Cortex of kidney (tissue), 1 donor: Measurements from ENCODE around the gene CABP1.
"Not testable (repeated sequence)": the region's sequence is repeated elsewhere in the genome, so short reads cannot be mapped to it uniquely, and the experiment has no call there.

Experiments
- DNase-seq: peaks from one replicate; lab custom pipeline; 2025; lab: John Stamatoyannopoulos, UW

The CABP1 gene

DNA sequence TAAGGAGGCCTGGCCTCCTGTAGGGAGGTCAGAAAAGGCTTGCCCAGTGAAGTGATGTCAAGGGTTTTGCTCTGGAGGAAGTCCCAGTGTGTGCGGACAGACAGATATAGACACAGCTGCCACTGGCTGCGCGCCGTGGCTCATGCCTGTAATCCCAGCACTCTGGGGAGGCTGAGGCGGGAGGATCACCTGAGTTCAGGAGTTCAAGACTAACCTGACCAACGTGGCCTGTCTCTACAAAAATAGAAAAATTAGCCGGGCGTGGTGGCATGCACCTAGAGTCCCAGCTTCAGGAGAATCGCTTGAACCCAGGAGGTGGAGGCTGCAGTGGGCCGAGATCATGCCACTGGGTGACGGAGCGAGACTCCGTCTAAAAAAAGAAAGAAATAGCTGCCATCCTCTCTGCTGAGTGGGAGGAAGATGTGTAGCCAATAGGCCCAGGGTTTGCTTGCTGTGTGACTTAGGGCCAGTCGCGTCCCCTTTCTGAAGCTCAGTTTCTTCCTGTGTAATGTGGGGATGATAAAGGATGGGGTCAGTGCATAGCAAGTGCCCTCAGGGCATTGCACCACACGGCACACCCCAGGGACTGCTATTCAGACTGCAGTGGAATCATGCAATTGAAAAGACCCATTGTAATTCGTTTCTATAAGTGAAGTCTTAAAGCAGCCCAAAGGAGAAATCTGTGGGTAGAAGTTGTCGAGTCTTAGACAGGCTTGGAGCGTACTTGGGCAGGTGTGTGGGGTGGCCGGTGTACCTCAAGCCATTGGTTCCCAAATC, 27.9 kb downstream of the CABP1 start:
- no peak for DNase-seq

DNA sequence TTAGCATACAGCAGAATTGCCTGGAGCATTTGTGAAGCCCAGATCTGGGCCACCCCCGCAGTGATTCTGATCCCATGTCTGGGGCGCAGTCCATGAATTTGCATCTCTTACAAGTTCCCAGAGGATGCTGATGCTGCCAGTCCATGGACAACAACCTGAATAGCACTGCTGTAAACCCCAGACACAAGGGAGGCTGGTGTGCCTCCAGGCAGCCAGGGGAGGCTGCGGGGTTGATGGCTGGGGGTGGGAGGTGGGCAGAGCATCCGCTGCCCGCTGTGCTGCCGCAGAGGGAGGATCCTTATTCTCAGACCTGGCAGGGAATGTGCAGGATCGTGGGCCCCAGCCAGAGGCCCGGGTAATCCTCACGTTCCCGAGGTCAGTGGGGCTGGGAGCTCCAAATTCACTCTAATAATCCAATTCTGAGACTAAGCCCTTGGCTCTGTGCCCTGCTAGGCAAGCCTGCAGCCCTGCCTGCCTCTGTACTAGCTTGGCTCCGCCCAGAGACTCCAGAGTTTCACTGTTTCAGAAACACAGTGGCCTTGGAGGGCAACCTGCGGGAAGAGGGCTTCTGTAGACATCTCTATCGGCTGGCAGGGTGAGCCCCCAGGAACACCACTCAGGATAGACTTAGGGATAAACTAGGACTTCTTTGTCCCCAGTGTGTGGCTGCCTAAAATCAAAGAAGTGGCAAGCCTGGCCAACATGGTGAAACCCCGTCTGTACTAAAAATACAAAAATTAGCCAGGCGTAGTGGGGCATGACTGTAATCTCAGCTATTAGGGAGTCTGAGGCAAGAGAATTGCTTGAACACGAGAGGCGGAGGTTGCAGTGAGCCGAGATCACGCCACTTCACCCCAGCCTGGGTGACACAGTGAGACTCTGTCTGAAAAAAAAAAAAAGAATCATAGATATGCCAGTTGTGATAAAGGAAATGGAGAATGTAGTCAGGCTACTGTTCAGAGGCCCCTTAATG, 28.7 kb downstream of the CABP1 start:
- DNase-seq: no peak

DNA sequence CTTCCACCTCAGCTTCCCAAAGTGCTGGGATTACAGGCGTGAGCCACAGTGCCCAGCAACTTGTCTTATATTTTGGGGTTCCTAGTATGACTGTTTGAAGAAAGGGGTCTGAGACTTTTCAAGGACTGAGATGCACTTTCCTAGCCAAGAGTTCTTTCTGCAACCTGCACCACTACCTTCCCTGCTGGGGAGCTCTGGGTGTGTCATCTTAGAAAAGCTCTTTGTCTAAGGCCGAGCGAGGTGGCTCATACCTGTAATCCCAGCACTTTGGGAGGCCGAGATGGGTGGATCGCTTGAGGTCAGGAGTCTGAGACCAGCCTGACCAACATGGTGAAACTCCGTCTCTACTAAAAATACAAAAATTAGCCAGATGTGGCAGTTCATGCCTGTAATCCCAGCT, 29.8 kb downstream of the CABP1 start:
- DNase-seq: not testable (repeated sequence)

DNA sequence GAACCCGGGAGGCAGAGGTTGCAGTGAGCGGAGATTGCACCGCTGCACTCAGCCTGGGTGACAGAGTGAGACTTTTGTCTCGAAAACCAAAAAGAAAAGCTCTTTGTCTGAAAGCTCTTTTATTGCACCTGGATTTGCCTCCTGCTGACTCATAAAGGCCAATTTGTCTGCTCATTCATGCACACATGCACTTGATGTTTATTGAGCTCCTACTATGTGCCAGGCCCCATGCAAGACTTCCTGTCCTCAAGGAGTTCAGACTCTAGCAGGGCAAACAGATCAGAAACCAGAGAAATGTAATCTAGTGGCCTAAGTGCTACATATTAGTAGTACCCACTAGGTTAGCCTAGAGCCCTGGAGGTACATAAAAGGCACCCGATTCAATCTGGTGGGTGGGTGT, 30.2 kb downstream of the CABP1 start:
- DNase-seq: no peak

DNA sequence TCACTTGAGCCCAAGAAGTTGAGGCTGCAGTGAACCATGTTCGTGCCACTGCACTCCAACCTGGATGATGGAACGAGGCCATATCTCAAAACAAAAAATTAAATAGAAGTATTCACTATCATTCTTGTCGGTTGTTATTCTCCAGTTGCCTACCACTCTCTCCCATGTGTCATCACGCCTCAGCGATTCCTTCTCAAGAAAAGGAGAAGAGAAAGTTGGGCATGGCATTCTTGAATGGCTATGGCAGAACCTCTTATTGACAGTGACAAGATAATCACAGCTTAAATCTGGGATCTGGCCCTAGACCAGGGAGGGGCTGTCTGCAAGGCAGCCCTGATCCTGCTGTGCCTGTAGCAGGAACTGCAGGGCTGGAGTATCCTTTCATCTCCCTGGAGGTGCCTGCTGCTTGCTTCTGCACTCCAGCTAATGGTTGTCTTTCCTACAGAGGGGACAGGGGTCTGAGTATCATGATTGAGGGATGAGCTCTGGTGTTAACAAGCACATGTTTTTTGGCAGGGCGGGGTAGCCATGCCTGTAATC, 33.7 kb downstream of the CABP1 start:
- DNase-seq: no peak

DNA sequence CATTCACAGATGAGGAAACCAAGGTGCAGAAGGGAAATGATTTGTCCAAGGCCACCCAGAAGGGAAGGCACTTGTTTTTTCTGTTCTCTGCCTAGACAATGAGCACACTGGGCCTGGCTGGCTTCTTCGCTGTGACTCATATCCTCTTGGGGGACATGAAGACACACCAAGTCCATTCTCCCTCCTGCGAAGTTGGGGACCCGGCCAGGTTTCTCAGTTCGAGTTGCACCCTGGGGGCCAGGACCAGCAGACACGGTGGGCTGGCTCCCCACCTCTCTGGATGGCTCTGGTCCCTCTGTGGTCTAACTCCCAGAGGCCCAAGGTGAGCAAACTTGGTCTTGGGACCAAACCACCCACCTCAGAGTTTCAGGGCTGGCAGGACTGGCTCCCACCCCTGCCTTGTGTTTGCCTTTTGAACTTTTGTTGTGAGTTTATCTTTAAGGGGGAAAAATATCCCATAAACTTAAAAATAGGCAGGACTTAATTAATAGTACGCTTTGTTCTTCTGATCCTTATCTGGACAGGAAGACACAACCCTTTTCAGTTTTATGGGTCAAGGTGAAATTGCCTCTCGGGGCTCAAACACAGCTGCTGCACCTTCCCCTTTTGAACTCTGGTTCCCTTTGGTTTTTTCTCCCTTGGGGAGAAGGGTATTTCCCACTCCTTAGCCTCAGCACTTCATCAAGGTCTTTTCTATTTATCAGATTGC, 37.5 kb downstream of the CABP1 start:
- DNase-seq: no peak

DNA sequence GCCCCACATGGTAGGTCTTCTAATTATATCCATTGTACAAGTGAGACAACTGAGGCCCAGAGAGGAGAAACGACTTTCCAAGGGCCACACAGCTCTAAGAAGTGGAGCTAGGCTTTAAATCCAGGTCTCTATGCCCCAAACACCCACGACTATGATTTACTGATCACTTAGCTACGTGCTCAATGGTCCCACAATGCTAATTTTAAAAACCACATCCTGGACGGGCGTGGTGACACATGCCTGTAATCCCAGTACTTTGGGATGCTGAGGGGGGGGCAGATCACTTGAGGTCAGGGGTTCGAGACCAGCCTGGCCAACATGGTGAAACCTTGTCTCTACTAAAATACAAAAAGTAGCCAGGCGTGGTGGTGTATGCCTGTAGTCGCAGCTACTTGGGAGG, 38.1 kb downstream of the CABP1 start:
- DNase-seq: no peak

DNA sequence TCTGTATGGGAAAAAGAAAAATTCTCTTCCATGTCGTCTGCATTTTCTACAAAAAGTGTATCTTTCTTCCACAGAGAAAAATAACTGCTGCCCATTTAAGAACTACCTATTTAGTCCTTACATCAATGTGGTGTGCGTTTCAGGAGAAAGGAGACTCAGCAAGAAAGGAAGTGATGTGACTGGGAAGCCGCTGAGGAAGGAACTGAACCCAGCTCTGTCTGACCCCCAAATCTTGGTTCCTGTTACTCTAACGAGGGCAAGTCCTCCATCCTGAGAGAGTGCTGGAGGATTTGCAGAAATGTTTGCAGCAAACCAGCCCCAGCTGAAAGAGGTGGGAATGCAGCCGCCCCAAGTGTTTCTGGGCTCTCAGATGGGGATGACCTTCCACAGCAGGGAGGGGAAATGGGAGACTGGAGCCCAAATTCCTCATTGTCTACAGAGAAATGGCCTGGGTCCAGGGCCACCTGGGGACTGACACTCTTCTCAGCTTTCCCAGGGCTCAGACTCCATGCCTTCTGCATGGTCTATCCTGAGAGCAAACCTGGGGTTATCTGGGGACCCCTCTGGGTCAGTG, 39.8 kb downstream of the CABP1 start:
- DNase-seq: no peak

DNA sequence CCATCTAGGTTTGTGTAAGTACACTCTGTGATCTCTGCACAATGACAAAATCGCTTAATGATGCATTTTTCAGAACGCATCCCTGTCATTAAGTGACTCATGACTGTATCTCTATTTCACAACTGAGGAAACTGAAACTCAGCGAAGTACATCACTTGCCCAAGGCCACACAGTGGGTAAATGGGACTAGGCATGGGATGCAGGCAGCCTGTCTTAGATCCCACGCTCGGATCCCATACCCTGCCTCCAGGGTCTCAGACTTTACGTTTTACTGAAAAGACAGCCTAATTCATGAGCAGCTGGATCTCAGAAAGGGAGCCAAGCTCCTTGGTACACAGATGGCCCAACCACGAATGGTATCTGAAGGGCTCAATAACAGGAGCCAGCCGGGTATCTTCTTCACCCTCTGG, 44.1 kb downstream of the CABP1 start:
- no peak for DNase-seq

DNA sequence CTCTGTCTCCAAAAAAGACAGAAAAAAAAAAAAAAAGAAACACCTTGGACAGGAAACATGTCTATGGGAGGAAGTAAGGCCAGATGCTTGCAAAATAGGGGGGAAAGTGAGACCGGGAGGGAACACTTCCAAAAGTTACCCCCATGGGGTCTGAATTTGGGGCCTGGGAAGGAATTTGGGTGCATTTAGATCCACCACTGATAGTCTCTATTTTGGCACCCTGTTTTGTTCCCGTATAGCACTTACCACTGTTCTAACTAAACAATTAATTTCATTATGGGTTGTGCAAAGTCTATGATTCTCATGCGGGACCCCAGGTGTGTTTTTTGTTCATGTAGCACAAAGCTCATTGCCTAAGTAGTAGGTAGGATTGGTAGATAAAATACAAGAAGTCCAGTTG, 45.1 kb downstream of the CABP1 start:
- no peak for DNase-seq

DNA sequence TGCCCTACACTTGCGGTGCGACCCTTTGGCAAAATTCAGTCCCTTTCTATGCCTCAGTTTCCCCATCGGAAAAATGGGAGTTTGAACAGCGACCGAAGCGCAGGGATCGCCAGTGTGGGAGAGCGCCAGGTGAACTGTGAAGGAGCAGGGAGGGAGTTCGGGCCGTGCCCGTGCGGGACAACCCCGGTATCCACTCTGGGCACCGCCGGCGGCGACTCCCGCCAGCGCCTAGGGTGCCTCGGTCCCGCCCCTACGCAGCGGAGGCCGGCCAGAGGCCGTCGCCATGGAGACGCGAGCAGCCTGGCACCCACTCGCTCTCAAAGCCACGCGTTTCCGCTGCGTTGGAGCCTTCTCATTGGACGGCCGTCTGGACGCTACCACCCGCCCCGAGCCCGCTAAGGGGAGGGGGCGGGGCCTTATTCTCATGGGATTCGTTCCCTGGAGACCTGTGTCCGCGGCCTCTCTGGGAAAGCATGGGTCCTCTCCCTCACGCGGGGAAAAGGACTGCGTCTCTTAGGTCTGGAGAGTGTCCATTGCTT, 45.8 kb downstream of the CABP1 start:
- DNase-seq: peak; percentile 56

DNA sequence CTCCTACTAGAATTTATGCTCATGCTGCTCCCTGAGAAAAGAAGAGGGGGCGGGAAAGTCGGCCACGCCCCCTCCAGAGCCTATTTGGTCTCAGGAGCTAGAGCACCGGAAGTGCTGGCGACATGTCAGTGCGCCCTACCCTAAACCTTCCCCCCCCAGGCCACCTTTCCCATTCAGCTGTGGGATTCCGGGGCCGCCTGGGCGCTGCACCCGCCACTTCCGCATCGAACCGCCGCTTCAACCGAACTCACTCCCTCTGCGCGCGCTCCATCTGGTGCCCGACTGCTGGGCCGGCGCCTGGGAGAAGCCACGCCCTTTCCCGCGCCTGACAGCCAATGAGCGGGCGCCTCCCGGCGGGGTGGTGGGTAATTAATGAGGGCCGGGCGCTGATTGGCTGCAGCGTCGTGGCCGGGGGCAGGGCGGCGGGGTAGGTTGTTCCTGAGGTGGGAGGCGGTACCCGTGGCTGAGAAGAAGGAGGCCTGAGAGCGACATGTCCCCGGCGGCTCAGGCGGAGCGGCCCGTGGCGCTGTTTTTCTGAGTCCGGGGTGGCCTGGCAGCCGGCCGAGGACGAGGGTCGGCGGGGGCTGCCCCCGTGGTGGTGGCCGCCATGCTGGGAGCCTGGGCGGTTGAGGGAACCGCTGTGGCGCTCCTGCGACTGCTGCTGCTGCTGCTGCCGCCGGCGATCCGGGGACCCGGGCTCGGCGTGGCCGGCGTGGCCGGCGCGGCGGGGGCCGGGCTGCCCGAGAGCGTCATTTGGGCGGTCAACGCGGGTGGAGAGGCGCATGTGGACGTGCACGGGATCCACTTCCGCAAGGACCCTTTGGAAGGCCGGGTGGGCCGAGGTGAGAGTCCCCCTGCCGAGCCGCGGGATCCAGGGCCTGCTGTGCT, 46.5 kb downstream of the CABP1 start, which contains the start of gene MLEC:
MLEC (plus strand) TSS at position 460 of the 888 bp plus-strand sequence; CDS start at position 608, 148 bp downstream.
- peak; percentile 55 for DNase-seq

DNA sequence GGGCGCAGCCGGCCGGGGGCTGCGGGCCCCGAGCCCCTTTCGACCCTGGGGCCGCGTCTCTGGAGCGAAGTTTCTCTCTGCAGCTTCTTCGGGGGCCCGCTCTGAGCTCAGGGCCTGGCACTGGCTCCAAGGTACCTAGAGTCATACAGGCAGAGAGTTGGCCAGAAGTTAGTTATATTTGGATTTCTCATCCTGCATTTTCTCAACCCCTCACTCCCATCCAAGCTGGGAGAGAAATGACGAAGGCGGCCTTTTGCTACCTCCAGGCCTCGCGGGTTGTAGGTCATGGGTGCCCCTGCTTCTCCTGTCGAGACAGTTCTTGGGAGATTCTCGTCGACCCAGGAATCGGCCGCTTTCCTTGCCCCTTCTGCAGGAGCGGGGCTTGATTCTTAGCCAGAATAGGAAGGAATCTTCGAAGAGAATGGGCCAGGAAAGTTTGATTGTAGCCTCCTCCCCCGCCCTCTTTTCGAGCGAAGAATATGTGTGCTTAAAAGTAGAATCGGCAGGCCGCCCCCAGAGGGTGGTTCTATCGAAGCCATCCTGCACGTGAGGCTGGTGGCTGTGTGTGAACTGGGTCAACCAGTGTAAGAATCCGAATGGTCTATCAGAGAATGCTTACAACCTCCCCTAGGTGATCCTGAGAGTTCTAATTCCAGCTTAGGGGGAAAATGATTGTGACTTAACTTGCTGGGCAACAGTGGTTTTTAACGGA, 47.3 kb downstream of the CABP1 start:
- no peak for DNase-seq

DNA sequence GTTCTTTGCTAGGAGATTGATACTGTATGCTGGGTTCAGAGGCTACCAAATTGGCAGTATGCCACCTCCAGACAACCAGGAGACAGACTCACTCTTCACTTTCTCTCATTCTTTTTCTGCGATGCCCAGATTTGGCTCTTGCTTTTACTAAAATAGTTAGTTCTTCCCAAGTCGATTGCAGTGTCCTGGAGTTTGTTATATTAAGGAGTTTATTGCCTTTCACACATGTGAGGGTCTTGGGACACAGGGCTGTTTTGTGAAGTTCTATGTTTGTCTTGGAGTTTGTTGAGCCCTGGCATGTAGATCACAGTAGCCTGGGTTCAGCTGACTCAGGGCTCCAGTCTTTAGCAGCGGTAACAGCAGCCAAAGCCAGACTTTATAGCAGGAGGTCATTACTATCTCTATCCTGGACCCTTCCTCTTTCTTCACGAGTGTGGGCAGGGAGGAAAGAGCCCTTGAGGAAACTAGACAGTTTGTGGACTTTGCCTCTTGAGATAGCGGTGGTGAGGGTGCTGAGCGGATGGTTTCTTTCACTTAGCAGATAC, 48.2 kb downstream of the CABP1 start:
- DNase-seq: no peak

DNA sequence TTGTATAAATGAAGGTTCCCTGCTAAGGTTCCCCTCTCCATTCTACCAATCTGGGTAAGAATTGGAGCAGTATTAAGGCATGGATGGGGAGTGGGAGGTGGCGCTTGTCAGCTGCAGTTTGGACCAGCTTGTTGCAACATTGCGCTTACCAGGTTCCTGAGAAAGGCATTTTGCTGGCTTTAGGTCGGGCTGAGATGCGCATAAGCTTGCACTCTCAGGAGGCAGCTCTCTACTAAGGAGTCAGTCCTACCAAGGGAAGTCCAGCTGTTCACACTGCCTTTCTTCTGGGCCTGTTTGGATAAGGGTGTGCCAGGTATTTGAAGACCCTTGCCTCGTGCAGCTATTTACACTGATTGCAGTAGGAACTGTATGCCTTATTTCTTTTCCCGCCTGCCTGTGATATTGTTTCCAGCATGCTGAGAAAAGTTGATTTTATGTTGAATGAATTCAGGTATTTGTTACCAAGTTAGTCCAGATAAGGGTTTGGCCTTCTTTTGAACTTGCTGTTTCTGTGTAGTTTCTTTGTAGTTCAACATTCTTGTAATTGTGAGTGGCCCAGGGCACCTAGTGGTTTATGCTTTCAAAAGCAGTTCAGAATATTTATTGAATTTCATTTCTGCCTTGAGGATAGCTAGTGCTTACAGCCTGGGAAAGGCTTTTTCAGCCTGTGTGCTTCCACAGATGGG, 49.1 kb downstream of the CABP1 start:
- DNase-seq: no peak

DNA sequence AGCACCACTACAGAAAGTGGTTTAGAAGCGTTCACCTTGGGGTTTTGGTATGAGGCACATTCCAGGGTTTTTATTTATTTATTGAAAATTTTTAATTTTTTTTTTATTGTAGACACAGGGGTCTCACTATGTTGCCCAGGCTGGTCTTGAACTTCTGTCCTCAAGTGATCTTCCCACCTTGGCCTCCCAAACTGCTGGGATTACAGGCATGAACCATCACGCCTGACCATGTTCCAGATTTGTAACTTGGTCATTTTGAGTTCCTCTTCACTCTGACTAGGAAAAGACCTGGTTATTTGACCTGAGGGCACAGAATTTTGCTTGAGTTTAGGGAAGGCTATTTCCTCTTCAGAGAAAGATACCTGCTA, 49.6 kb downstream of the CABP1 start:
- no peak for DNase-seq

DNA sequence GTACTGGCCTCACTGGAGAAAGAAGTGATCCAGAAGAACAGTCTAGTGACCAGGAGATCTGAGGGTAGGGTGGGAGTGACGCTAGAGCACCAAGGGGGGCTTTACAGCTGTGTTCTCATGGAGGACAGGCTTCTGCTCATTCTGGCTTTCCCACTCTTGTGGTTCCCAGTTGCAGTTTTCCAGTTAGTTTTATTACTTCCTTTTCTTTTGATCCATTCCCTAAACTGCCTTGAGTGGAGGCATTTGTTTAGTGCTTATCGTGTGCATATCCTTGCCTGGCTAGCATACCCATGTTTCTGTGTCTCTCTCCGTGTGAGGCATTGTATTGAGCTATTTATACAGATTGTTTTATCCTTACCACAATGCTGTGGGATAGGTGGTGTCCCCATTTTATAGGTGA, 50.6 kb downstream of the CABP1 start:
- DNase-seq: no peak

DNA sequence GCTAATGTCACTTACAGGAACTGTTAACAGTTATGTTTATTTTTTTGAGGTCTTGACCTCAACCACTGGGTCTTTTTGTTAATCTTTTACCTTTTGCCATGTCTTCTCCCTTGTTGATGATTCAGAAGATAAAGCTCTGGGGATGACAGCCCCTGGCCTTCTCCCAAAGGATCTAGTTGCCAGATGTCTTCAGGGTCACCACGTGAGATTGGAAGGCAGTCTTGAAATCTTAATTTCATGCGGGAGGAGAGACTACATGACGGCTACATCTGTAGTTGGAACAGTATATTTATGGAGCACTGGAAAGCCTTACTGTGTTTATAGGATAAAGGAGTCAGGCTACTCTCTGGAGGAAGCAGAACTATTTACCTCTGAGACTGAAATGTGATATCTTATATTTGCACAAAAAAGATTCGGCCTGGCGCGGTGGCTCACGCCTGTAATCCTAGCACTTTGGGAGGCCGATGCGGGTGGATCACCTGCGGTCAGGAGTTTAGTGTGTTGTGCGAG, 52.2 kb downstream of the CABP1 start:
- no peak for DNase-seq

DNA sequence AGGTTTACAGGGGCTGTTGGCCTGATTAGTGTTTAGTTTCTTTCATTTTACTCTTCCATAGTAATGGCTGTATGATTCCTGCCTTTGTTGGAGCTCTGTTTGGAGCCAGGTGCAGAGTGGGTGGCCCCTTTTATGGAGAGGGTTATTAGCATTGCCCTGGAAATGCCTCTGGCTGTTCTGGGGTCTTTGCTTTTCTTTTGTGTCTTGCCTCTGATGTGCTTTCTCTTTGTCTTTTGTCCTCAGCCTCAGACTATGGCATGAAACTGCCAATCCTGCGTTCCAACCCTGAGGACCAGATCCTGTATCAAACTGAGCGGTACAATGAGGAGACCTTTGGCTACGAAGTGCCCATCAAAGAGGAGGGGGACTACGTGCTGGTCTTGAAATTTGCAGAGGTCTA, 53.4 kb downstream of the CABP1 start:
- DNase-seq: no peak
